GM11168 (cell line): Measurements from ENCODE around the gene SAFB2.

Source experiments
- in situ Hi-C: fragments of 300-500 bp; cut with MboI; formaldehyde crosslinking; loops from one replicate; pipeline ENCODE4 v1.12.0; 2022; ENCODE audit warnings: low sequenced_read_pairs; ENCODE audit not compliant: unreplicated experiment

SAFB2 gene

GRCh38 chr19:5559804-5560133, 62.8 kb downstream of the SAFB2 start:
- in situ Hi-C loops: no loop called here

GRCh38 chr19:5558101-5558621, 64.4 kb downstream of the SAFB2 start:
- in situ Hi-C loops: no loop called here

- in situ Hi-C loops: no loop called here
These were observed 64.9 kb downstream of the SAFB2 start for GRCh38 chr19:5557691-5558090.

- in situ Hi-C loops: no loop called here
These were observed 67.7 kb downstream of the SAFB2 start for GRCh38 chr19:5554828-5555227.

GRCh38 chr19:5553892-5554291, 68.7 kb downstream of the SAFB2 start:
- in situ Hi-C loops: no loop called here

- in situ Hi-C loops: no loop called here
These were observed 74.7 kb downstream of the SAFB2 start for GRCh38 chr19:5547881-5548280.

GRCh38 chr19:5545984-5546383, 76.6 kb downstream of the SAFB2 start:
- in situ Hi-C loops: no loop called here

GRCh38 chr19:5545051-5545450, 77.5 kb downstream of the SAFB2 start:
- in situ Hi-C loops: no loop called here

GRCh38 chr19:5542665-5543064, 79.9 kb downstream of the SAFB2 start:
- in situ Hi-C loops: no loop called here

GRCh38 chr19:5541456-5541855, 81.1 kb downstream of the SAFB2 start:
- in situ Hi-C loops: no loop called here

GRCh38 chr19:5540208-5540607, 82.4 kb downstream of the SAFB2 start:
- in situ Hi-C loops: no loop called here

- in situ Hi-C loops: no loop called here
These were observed 84.7 kb downstream of the SAFB2 start for GRCh38 chr19:5537870-5538269.
